SU-DHL-6 (cell line): ENCODE data around the gene AMMECR1.

Experiments
- H2AFZ ChIP-seq: fragments of 200-600 bp; sonication (generic); 2 replicates; pipeline ENCODE4 v1.6.1; 2014; ENCODE audit warnings: low read depth, mild to moderate bottlenecking, moderate library complexity, mixed read lengths, antibody characterized with exemption, low read length; ENCODE audit not compliant: severe bottlenecking
- H3F3A ChIP-seq: fragments of 200-600 bp; shearing (Covaris generic); 2 replicates; pipeline ENCODE4 v1.6.0; 2016; ENCODE audit warnings: antibody characterized with exemption, mild to moderate bottlenecking; ENCODE audit not compliant: insufficient read depth
- H3K27ac ChIP-seq: fragments of 200-600 bp; sonication (generic); 2 replicates; pipeline ENCODE4 v1.5.1; 2016; ENCODE audit warnings: low read depth, mild to moderate bottlenecking, low read length, moderate library complexity, mixed read lengths
- H3K27me3 ChIP-seq: fragments of 200-600 bp; sonication (generic), shearing (Covaris generic); 2 replicates; pipeline ENCODE4 v1.6.0; 2014; ENCODE audit warnings: mild to moderate bottlenecking, low read length
- H3K36me3 ChIP-seq: fragments of 200-600 bp; sonication (generic); 2 replicates; pipeline ENCODE4 v1.6.1; 2014; ENCODE audit warnings: mild to moderate bottlenecking, low read length, mixed read lengths
- H3K4me2 ChIP-seq: fragments of 300-600, 200-600 bp; shearing (Covaris generic), sonication (generic); 2 replicates; pipeline ENCODE4 v1.6.0; 2014; ENCODE audit warnings: low read length, low read depth, mild to moderate bottlenecking; ENCODE audit not compliant: poor library complexity, severe bottlenecking
- H3K4me3 ChIP-seq: fragments of 200-600 bp; sonication (generic); 2 replicates; pipeline ENCODE4 v1.5.1; 2014; ENCODE audit warnings: antibody characterized with exemption, low read length, mild to moderate bottlenecking, mixed read lengths; ENCODE audit not compliant: insufficient read depth, poor library complexity, severe bottlenecking
- H3K79me2 ChIP-seq: fragments of 200-600 bp; sonication (generic); 2 replicates; pipeline ENCODE4 v1.6.1; 2014; ENCODE audit warnings: mild to moderate bottlenecking, low read length, moderate library complexity; ENCODE audit not compliant: insufficient read depth
- H3K9ac ChIP-seq: fragments of 200-600 bp; sonication (generic); 2 replicates; pipeline ENCODE4 v1.7.0; 2014; ENCODE audit warnings: mild to moderate bottlenecking, low read length
- H3K9me2 ChIP-seq: fragments of 200-600 bp; sonication (generic); replicated peaks from 2 replicates; pipeline ENCODE4 v1.6.1; 2014; ENCODE audit warnings: low read length; ENCODE audit not compliant: insufficient read depth
- H3K9me3 ChIP-seq: fragments of 200-600 bp; sonication (generic); 2 replicates; pipeline ENCODE4 v1.6.1; 2014; ENCODE audit warnings: low read length, mixed read lengths; ENCODE audit not compliant: insufficient read depth
- H4K20me1 ChIP-seq: fragments of 200-600 bp; sonication (generic); 2 replicates; pipeline ENCODE4 v1.6.1; 2014; ENCODE audit warnings: low read depth, mild to moderate bottlenecking, antibody characterized with exemption, low read length, moderate library complexity, mixed read lengths
- CTCF ChIP-seq: fragments of 200-600 bp; sonication (generic); IDR thresholded peaks from one replicate; pipeline ENCODE4 v1.5.1; 2017; ENCODE audit warnings: antibody characterized with exemption, mild to moderate bottlenecking, low read length, moderate library complexity; ENCODE audit not compliant: insufficient read depth, poor library complexity, severe bottlenecking
- EZH2phosphoT487 ChIP-seq: fragments of 200-600 bp; sonication (generic), shearing (Covaris generic); conservative IDR thresholded peaks from 2 replicates; pipeline ENCODE4 v1.6.1; 2018; ENCODE audit warnings: mild to moderate bottlenecking, antibody characterized with exemption, low read length, moderate library complexity, mixed read lengths

Gene AMMECR1

GRCh38 chrX:110282922-110283321 is 35.0 kb downstream of the AMMECR1 start:
- H3F3A ChIP-seq: no peaks in the 10 kb centered on the region
- H3K9me2 ChIP-seq: no peaks in the 10 kb centered on the region
- H3K27ac ChIP-seq: no peak overlapping the region
- no peaks in the 10 kb centered on the region for H3K36me3 ChIP-seq
- 0 out of 2 replicates have a peak, but pooled peaks cover 7% of the 10 kb centered on the region for H3K79me2 ChIP-seq
- TF ChIP-seq CTCF (no peak), EZH2phosphoT487 (no peak)
- H2AFZ ChIP-seq: no peak overlapping the region
- no peaks in the 10 kb centered on the region for H4K20me1 ChIP-seq
- H3K9me3 ChIP-seq: no peaks in the 10 kb centered on the region
- H3K9ac ChIP-seq: no peak overlapping the region
- no peak overlapping the region for H3K4me2 ChIP-seq
- H3K4me3 ChIP-seq: no peak overlapping the region
- no peaks in the 10 kb centered on the region for H3K27me3 ChIP-seq

GRCh38 chrX:110281377-110281776 is 36.5 kb downstream of the AMMECR1 start:
- Histone ChIP-seq H3K4me2 (no peak overlapping the region), H3K36me3 (no peaks in the 10 kb centered on the region), H3K4me3 (no peak overlapping the region), H3F3A (no peaks in the 10 kb centered on the region), H3K79me2 (0 out of 2 replicates have a peak, but pooled peaks cover 7% of the 10 kb centered on the region), H2AFZ (no peak overlapping the region), H3K9me3 (no peaks in the 10 kb centered on the region), H3K9me2 (no peaks in the 10 kb centered on the region), H3K27ac (no peak overlapping the region), H4K20me1 (no peaks in the 10 kb centered on the region), H3K9ac (no peak overlapping the region), H3K27me3 (no peaks in the 10 kb centered on the region)
- TF ChIP-seq CTCF (no peak), EZH2phosphoT487 (no peak)

GRCh38 chrX:110280954-110281353 is 36.9 kb downstream of the AMMECR1 start:
- Histone ChIP-seq H3K4me2 (no peak overlapping the region), H3K27ac (no peak overlapping the region), H2AFZ (no peak overlapping the region), H3F3A (no peaks in the 10 kb centered on the region), H4K20me1 (no peaks in the 10 kb centered on the region), H3K27me3 (no peaks in the 10 kb centered on the region), H3K4me3 (no peak overlapping the region), H3K9me3 (no peaks in the 10 kb centered on the region), H3K9ac (no peak overlapping the region), H3K36me3 (no peaks in the 10 kb centered on the region), H3K9me2 (no peaks in the 10 kb centered on the region), H3K79me2 (0 out of 2 replicates have a peak, but pooled peaks cover 7% of the 10 kb centered on the region)
- TF ChIP-seq EZH2phosphoT487 (no peak), CTCF (no peak)
